Panc1 (cell line): ENCODE data around the gene SZT2.

Source experiments
- CTCF ChIP-seq: fragments of 450-650 bp; IDR thresholded peaks from 2 replicates; pipeline ENCODE4 v1.5.1; 2017; ENCODE audit warnings: mild to moderate bottlenecking
- POLR2AphosphoS5 ChIP-seq: IDR thresholded peaks from 2 replicates; pipeline ENCODE4 v1.6.1; 2012; ENCODE audit warnings: mild to moderate bottlenecking, low read depth, low read length, moderate library complexity
- TF ChIP-seq, protein P1 (sequence below), 2 experiments: IDR thresholded peaks; 2 replicates each; pipeline ENCODE4 v1.6.1; 2011 to 2012; ENCODE audit warnings: low read depth in 2 of 2, control low read depth in 1 of 2, low read length in 1 of 2, mild to moderate bottlenecking in 1 of 2, moderate library complexity in 1 of 2; ENCODE audit not compliant: insufficient read depth in 1 of 2

DNA sequence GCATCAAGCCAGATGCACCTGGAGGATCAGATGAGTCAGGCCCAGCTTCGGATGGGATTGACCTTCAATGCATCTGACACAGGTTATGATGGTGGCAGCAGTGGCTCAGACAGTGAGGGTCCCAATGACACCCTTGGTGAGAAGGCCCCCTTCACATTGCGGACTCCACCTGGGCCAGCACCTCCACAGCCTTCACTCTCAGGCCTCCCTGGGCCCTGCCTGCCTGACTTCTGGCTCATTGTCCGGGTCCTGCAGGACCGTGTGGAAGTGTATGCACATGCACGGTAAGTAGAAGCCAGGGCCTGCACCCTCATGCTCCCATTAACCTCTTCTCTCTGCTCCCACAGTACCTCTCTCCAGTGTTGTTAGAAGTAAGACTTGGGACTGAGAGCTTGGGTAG lies 43.2 kb downstream of the SZT2 start:
- TF ChIP-seq, protein P1, sequence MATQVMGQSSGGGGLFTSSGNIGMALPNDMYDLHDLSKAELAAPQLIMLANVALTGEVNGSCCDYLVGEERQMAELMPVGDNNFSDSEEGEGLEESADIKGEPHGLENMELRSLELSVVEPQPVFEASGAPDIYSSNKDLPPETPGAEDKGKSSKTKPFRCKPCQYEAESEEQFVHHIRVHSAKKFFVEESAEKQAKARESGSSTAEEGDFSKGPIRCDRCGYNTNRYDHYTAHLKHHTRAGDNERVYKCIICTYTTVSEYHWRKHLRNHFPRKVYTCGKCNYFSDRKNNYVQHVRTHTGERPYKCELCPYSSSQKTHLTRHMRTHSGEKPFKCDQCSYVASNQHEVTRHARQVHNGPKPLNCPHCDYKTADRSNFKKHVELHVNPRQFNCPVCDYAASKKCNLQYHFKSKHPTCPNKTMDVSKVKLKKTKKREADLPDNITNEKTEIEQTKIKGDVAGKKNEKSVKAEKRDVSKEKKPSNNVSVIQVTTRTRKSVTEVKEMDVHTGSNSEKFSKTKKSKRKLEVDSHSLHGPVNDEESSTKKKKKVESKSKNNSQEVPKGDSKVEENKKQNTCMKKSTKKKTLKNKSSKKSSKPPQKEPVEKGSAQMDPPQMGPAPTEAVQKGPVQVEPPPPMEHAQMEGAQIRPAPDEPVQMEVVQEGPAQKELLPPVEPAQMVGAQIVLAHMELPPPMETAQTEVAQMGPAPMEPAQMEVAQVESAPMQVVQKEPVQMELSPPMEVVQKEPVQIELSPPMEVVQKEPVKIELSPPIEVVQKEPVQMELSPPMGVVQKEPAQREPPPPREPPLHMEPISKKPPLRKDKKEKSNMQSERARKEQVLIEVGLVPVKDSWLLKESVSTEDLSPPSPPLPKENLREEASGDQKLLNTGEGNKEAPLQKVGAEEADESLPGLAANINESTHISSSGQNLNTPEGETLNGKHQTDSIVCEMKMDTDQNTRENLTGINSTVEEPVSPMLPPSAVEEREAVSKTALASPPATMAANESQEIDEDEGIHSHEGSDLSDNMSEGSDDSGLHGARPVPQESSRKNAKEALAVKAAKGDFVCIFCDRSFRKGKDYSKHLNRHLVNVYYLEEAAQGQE (IDR thresholded peaks at IDR 0.05; ENCODE audit: insufficient read depth in 1 of 2, low read depth in 2 of 2, low read length in 1 of 2): no peak
- TF ChIP-seq CTCF: no peak
- no peak for TF ChIP-seq POLR2AphosphoS5
